Esophagus muscularis mucosa (tissue), 4 donors: ENCODE measurements around the gene RGPD6.
"Not testable (repeated sequence)": the region's sequence is repeated elsewhere in the genome, so short reads cannot be mapped to it uniquely, and the experiment has no call there.

Source experiments
- CTCF ChIP-seq, 3 experiments: fragments of 200-600 bp in 2 of 3; fragments of 450-650 bp in 1 of 3; sonication (generic) in 2 of 3; IDR thresholded peaks; one replicate each; pipeline ENCODE4 v1.5.1; 2017 to 2019; ENCODE audit warnings: antibody characterized with exemption in 3 of 3, mild to moderate bottlenecking in 2 of 3, moderate library complexity in 1 of 3
- EP300 ChIP-seq: sonication (generic); formaldehyde crosslinking; IDR thresholded peaks from one replicate; pipeline ENCODE4 v1.6.1; 2017; ENCODE audit warnings: antibody characterized with exemption
- POLR2A ChIP-seq: fragments of 450-650 bp; IDR thresholded peaks from one replicate; pipeline ENCODE4 v1.6.1; 2017; ENCODE audit warnings: antibody characterized with exemption, moderate library complexity, mild to moderate bottlenecking, low read depth
- POLR2AphosphoS5 ChIP-seq, 2 donors: sonication (generic); formaldehyde crosslinking; IDR thresholded peaks; one replicate each; pipeline ENCODE4 v1.6.1; 2017; ENCODE audit warnings: antibody characterized with exemption in 2 of 2

GRCh38 chr2:110488991-110489390, 88.0 kb downstream of the RGPD6 start:
- TF ChIP-seq CTCF (IDR thresholded peaks at IDR 0.05); POLR2A; EP300; POLR2AphosphoS5 (IDR thresholded peaks at IDR 0.05): not testable (repeated sequence)
